DND-41 (cell line): ENCODE measurements around the gene NR5A1.

Source experiments
- ATAC-seq: fragments of 200-7000 bp; cut with Tn5 transposase; 3 replicates; pipeline ENCODE4 v1.9.1; 2021; ENCODE audit warnings: low read depth; ENCODE audit not compliant: insufficient read depth
- DNase-seq: peaks from one replicate; pipeline ENCODE4 v3.0.0-alpha.2; 2020
- H2AFZ ChIP-seq: 2 replicates; pipeline ENCODE4 v1.6.0; 2012; ENCODE audit warnings: low read depth, low read length
- H3K27ac ChIP-seq: 2 replicates; pipeline ENCODE4 v1.5.1; 2012; ENCODE audit warnings: low read length, inconsistent platforms
- H3K27me3 ChIP-seq: fragments of 200-600 bp; sonication (generic); 2 replicates; pipeline ENCODE4 v1.6.0; 2012; ENCODE audit warnings: low read length, mild to moderate bottlenecking, inconsistent platforms; ENCODE audit not compliant: insufficient read depth, poor library complexity
- H3K36me3 ChIP-seq: 2 replicates; pipeline ENCODE4 v1.5.1; 2012; ENCODE audit warnings: low read length, inconsistent platforms; ENCODE audit not compliant: insufficient read depth
- H3K4me1 ChIP-seq: 2 replicates; pipeline ENCODE4 v1.5.1; 2012; ENCODE audit warnings: mild to moderate bottlenecking, low read length; ENCODE audit not compliant: insufficient read depth
- H3K4me2 ChIP-seq: 2 replicates; pipeline ENCODE4 v1.6.0; 2012; ENCODE audit warnings: mild to moderate bottlenecking, moderate library complexity, low read length, inconsistent platforms; ENCODE audit not compliant: insufficient read depth
- H3K4me3 ChIP-seq, 2 experiments: fragments of 200-600 bp in 1 of 2; shearing (Covaris generic) in 1 of 2; 2 replicates each; pipeline ENCODE4 v1.5.1; 2012 to 2016; ENCODE audit warnings: inconsistent platforms in 2 of 2, low read length in 2 of 2, mild to moderate bottlenecking in 2 of 2, low read depth in 1 of 2, moderate library complexity in 1 of 2
- H3K79me2 ChIP-seq: 2 replicates; pipeline ENCODE4 v1.6.0; 2012; ENCODE audit warnings: low read length, inconsistent platforms; ENCODE audit not compliant: insufficient read depth
- H3K9ac ChIP-seq: 2 replicates; pipeline ENCODE4 v1.6.0; 2012; ENCODE audit warnings: low read depth, mild to moderate bottlenecking, inconsistent platforms, low read length, moderate library complexity
- H3K9me3 ChIP-seq: 2 replicates; pipeline ENCODE4 v1.5.1; 2012; ENCODE audit warnings: low read length, moderate library complexity, mild to moderate bottlenecking, inconsistent platforms; ENCODE audit not compliant: insufficient read depth, severe bottlenecking
- H4K20me1 ChIP-seq: 2 replicates; pipeline ENCODE4 v1.6.0; 2012; ENCODE audit warnings: low read length; ENCODE audit not compliant: insufficient read depth
- CTCF ChIP-seq: IDR thresholded peaks from 2 replicates; pipeline ENCODE4 v1.5.1; 2012; ENCODE audit warnings: borderline replicate concordance, low read length, moderate library complexity, mild to moderate bottlenecking; ENCODE audit not compliant: poor library complexity, severe bottlenecking; ENCODE audit errors: extremely low read depth
- EZH2 ChIP-seq: IDR thresholded peaks from 3 replicates; pipeline ENCODE4 v1.6.1; 2012; ENCODE audit warnings: borderline replicate concordance, low read depth, mild to moderate bottlenecking, moderate library complexity, low read length, inconsistent platforms; ENCODE audit not compliant: severe bottlenecking

Gene NR5A1

GRCh38 chr9:124500796-124501611, 6.2 kb downstream of the NR5A1 start:
- Histone ChIP-seq H3K36me3 (no peaks in the 10 kb centered on the region), H3K79me2 (no peaks in the 10 kb centered on the region), H4K20me1 (peaks cover 3% of the 10 kb centered on the region; the same call in 1 of the 2 replicates), H3K27me3 (no peaks in the 10 kb centered on the region), H3K4me1 (no peaks in the 10 kb centered on the region), H3K9ac (no peak overlapping the region), H3K4me3 (no peak overlapping the region), H2AFZ (no peak overlapping the region), H3K9me3 (no peaks in the 10 kb centered on the region), H3K4me2 (no peak overlapping the region), H3K27ac (no peak overlapping the region)
- TF ChIP-seq CTCF (no peak), EZH2 (no peak)
- DNase-seq = no peak
- ATAC-seq = no peak

- Histone ChIP-seq H2AFZ (no peak overlapping the region), H3K4me3 (no peak overlapping the region), H3K79me2 (no peaks in the 10 kb centered on the region), H3K4me1 (no peaks in the 10 kb centered on the region), H4K20me1 (peaks cover 3% of the 10 kb centered on the region; the same call in 1 of the 2 replicates), H3K27ac (no peak overlapping the region), H3K27me3 (no peaks in the 10 kb centered on the region), H3K4me2 (no peak overlapping the region), H3K9ac (no peak overlapping the region), H3K36me3 (no peaks in the 10 kb centered on the region), H3K9me3 (no peaks in the 10 kb centered on the region)
- TF ChIP-seq CTCF (no peak), EZH2 (no peak)
- ATAC-seq (no peak), DNase-seq (no peak)
These were observed 7.0 kb downstream of the NR5A1 start for GRCh38 chr9:124500028-124500795.

GRCh38 chr9:124499216-124499615, 8.0 kb downstream of the NR5A1 start:
- Histone ChIP-seq H3K36me3 (no peaks in the 10 kb centered on the region), H3K4me1 (no peaks in the 10 kb centered on the region), H3K4me3 (no peak overlapping the region), H3K27ac (no peak overlapping the region), H3K4me2 (no peak overlapping the region), H3K9ac (no peak overlapping the region), H4K20me1 (peaks cover 3% of the 10 kb centered on the region; the same call in 1 of the 2 replicates), H2AFZ (no peak overlapping the region), H3K79me2 (no peaks in the 10 kb centered on the region), H3K9me3 (no peaks in the 10 kb centered on the region), H3K27me3 (no peaks in the 10 kb centered on the region)
- DNase-seq (no peak), ATAC-seq (no peak)
- TF ChIP-seq CTCF (no peak), EZH2 (no peak)
